CD4-positive, alpha-beta T cell (primary cell): ENCODE results near the gene YAP1. TPM values are rescaled to one million over a fixed set of nuclear protein-coding genes. Genes with fewer than 3 reads are reported as not detected.

Source experiments
- ATAC-seq: fragments of 200-7000 bp; cut with Tn5 transposase; one replicate; pipeline ENCODE4 v1.10.0; 2022; ENCODE audit warnings: mild to moderate bottlenecking; ENCODE audit not compliant: poor library complexity
- CTCF ChIA-PET: fragments of 350-600 bp; sonication (Branson Sonifier 250); formaldehyde crosslinking; loops from one replicate; lab custom pipeline; 2021; ENCODE audit warnings: antibody characterized with exemption, inconsistent platforms; lab: Charles Lee
- POLR2A ChIA-PET: fragments of 350-600 bp; sonication (Branson Sonifier 250); formaldehyde crosslinking; loops from one replicate; lab custom pipeline; 2021; ENCODE audit warnings: antibody characterized with exemption, inconsistent platforms; lab: Charles Lee
- DNase-seq, 14 experiments: peaks; one replicate each; pipeline ENCODE4 v3.0.0-alpha.2; 2013 to 2020; ENCODE audit warnings: mixed read lengths in 2 of 14
- H3K27ac ChIP-seq, 2 donors: one replicate each; pipeline versions ENCODE4 v1.5.1 to v1.7.0; 2013; ENCODE audit warnings: low read length in 2 of 2, low read depth in 1 of 2, mild to moderate bottlenecking in 1 of 2
- H3K27me3 ChIP-seq, 2 experiments: 1 replicate in 1 of 2; 2 replicates in 1 of 2; pipeline versions ENCODE4 v1.6.1 to v1.7.0; 2013; ENCODE audit warnings: low read length in 2 of 2, control low read depth in 1 of 2, mild to moderate bottlenecking in 1 of 2, moderate library complexity in 1 of 2; ENCODE audit not compliant: insufficient read depth in 2 of 2, control insufficient read depth in 1 of 2
- H3K36me3 ChIP-seq: one replicate; pipeline ENCODE4 v1.6.1; 2013; ENCODE audit warnings: low read length, control low read depth; ENCODE audit not compliant: insufficient read depth
- H3K4me1 ChIP-seq: one replicate; pipeline ENCODE4 v1.6.1; 2013; ENCODE audit warnings: low read length, control low read depth; ENCODE audit not compliant: insufficient read depth
- H3K4me3 ChIP-seq: one replicate; pipeline ENCODE4 v1.5.1; 2013; ENCODE audit warnings: mild to moderate bottlenecking, low read length, moderate library complexity
- H3K9me3 ChIP-seq, 2 experiments: 1 replicate in 1 of 2; 2 replicates in 1 of 2; pipeline versions ENCODE4 v1.6.1 to v1.7.0; 2013; ENCODE audit warnings: low read length in 2 of 2, mild to moderate bottlenecking in 2 of 2, control low read depth in 1 of 2, moderate library complexity in 1 of 2; ENCODE audit not compliant: control insufficient read depth in 1 of 2, insufficient read depth in 1 of 2
- H3K27ac Mint-ChIP-seq: one replicate; pipeline ENCODE4 v1.8.0; 2020; ENCODE audit warnings: mixed read lengths
- H3K27me3 Mint-ChIP-seq: one replicate; pipeline ENCODE4 v1.8.0; 2021; ENCODE audit warnings: mixed read lengths
- H3K36me3 Mint-ChIP-seq: one replicate; pipeline ENCODE4 v1.8.0; 2021; ENCODE audit warnings: low read depth, mixed read lengths
- H3K4me1 Mint-ChIP-seq: one replicate; pipeline ENCODE4 v1.8.0; 2021; ENCODE audit warnings: low read depth, mixed read lengths
- H3K4me3 Mint-ChIP-seq: one replicate; pipeline ENCODE4 v1.8.0; 2020; ENCODE audit warnings: mild to moderate bottlenecking, mixed read lengths
- H3K9me3 Mint-ChIP-seq: one replicate; pipeline ENCODE4 v1.8.0; 2020; ENCODE audit warnings: mixed read lengths
- CTCF ChIP-seq: fragments of 200-600 bp; IDR thresholded peaks from one replicate; pipeline ENCODE4 v1.8.0; 2022; ENCODE audit warnings: antibody characterized with exemption, mild to moderate bottlenecking
- intact Hi-C, 2 experiments: fragments of 100-400 bp; cut with DNase I in 1 of 2; cut with micrococcal nuclease in 1 of 2; formaldehyde crosslinking; loops; one replicate each; pipeline versions ENCODE4 v1.15.1 to v1.9.0; 2023 to 2025; cut with DNase I, micrococcal nuclease
- total RNA-seq, 174 experiments: library from RNA in 2 of 174; stranded (reverse) in 2 of 174; gene quantifications; one replicate each; pipeline ENCODE4 v1.2.3 and lab custom pipeline; 2021 to 2026

YAP1 gene
- total RNA-seq, 2 experiments from 2014 or later: 0.06 TPM; not detected in 1

GRCh38 chr11:102202972-102203371 is 92.7 kb downstream of the YAP1 start:
- intact Hi-C loops: no loop called here
- Histone ChIP-seq H3K4me1 (no peaks in the 10 kb centered on the region), H3K4me3 (no peak overlapping the region), H3K27me3 (peaks cover 0 to 5% of the 10 kb centered on the region in 2 experiments), H3K36me3 (no peaks in the 10 kb centered on the region), H3K9me3 (no peaks in the 10 kb centered on the region), H3K27ac (no peak overlapping the region)
- CTCF ChIA-PET: no interaction called here
- Mint-ChIP-seq H3K4me1 (no peaks in the 10 kb centered on the region), H3K9me3 (no peaks in the 10 kb centered on the region), H3K27ac (no peak overlapping the region), H3K36me3 (no peaks in the 10 kb centered on the region), H3K27me3 (peaks cover 34% of the 10 kb centered on the region), H3K4me3 (no peak overlapping the region)
- POLR2A ChIA-PET: no interaction called here
- ATAC-seq: no peak
- DNase-seq: no peak
- TF ChIP-seq CTCF: no peak

GRCh38 chr11:102204174-102204573 is 93.9 kb downstream of the YAP1 start:
- Mint-ChIP-seq H3K27ac (no peak overlapping the region), H3K27me3 (peaks cover 22% of the 10 kb centered on the region), H3K36me3 (no peaks in the 10 kb centered on the region), H3K9me3 (no peaks in the 10 kb centered on the region), H3K4me3 (no peak overlapping the region), H3K4me1 (no peaks in the 10 kb centered on the region)
- ATAC-seq (no peak), DNase-seq (no peak)
- Histone ChIP-seq H3K27ac (no peak overlapping the region), H3K36me3 (no peaks in the 10 kb centered on the region), H3K4me1 (no peaks in the 10 kb centered on the region), H3K27me3 (peaks cover 0 to 7% of the 10 kb centered on the region in 2 experiments), H3K4me3 (no peak overlapping the region), H3K9me3 (no peaks in the 10 kb centered on the region)
- POLR2A ChIA-PET: no interaction called here
- intact Hi-C loops: loop anchor here in 1 of 2 experiments (1.0 kb wide), 1 partner anchor 8 kb away; no protein-coding TSS in a partner anchor
- CTCF ChIA-PET: no interaction called here
- TF ChIP-seq CTCF: no peak

- intact Hi-C loops: no loop called here
- TF ChIP-seq CTCF: no peak
- no peaks in the 10 kb centered on the region for H3K9me3 Mint-ChIP-seq
- H3K4me3 ChIP-seq: no peak overlapping the region
- ChIA-PET POLR2A (no interaction called here), CTCF (no interaction called here)
- ATAC-seq (no peak), DNase-seq (no peak)
- H3K27me3 ChIP-seq: peaks cover 0 to 15% of the 10 kb centered on the region in 2 experiments
- no peaks in the 10 kb centered on the region for H3K36me3 Mint-ChIP-seq
- H3K27me3 Mint-ChIP-seq: peaks cover 28% of the 10 kb centered on the region
- H3K36me3 ChIP-seq: no peaks in the 10 kb centered on the region
- no peaks in the 10 kb centered on the region for H3K4me1 ChIP-seq
- H3K27ac Mint-ChIP-seq: no peak overlapping the region
- H3K27ac ChIP-seq: no peak overlapping the region
- H3K9me3 ChIP-seq: no peaks in the 10 kb centered on the region
- H3K4me1 Mint-ChIP-seq: no peaks in the 10 kb centered on the region
- H3K4me3 Mint-ChIP-seq: no peak overlapping the region
These were observed 95.6 kb downstream of the YAP1 start for GRCh38 chr11:102205805-102206204.
